B cell (primary cell): ENCODE results near the gene RAD51B. TPM values are rescaled to one million over a fixed set of nuclear protein-coding genes. Genes with fewer than 3 reads are reported as not detected.

Experiments used
- ATAC-seq: fragments of 200-7000 bp; cut with Tn5 transposase; one replicate; pipeline ENCODE4 v1.10.0; 2021; ENCODE audit warnings: low read depth, mild to moderate bottlenecking, moderate number of reproducible peaks, moderate library complexity
- CTCF ChIA-PET: fragments of 350-600 bp; sonication (Branson Sonifier 250); formaldehyde crosslinking; loops from one replicate; lab custom pipeline; 2021; ENCODE audit warnings: antibody characterized with exemption, inconsistent platforms; lab: Charles Lee
- POLR2A ChIA-PET: fragments of 350-600 bp; sonication (Branson Sonifier 250); formaldehyde crosslinking; loops from one replicate; lab custom pipeline; 2021; ENCODE audit warnings: antibody characterized with exemption; lab: Charles Lee
- DNase-seq: peaks from one replicate; pipeline ENCODE4 v3.0.0; 2013
- H2AFZ ChIP-seq: 2 replicates; pipeline ENCODE4 v1.6.1; 2012; ENCODE audit warnings: mild to moderate bottlenecking, low read depth, low read length; ENCODE audit not compliant: insufficient read depth, poor library complexity, severe bottlenecking
- H3K27ac ChIP-seq, 2 donors: 1 replicate in 1 of 2; 2 replicates in 1 of 2; pipeline ENCODE4 v1.5.1; 2012 to 2013; ENCODE audit warnings: low read length in 2 of 2, mild to moderate bottlenecking in 2 of 2, moderate library complexity in 1 of 2
- H3K27me3 ChIP-seq, 4 experiments: fragments of 200-600 bp in 1 of 4; sonication (generic) in 1 of 4; replicated peaks in 1 of 4; 1 replicate in 2 of 4; 2 replicates in 2 of 4; pipeline versions ENCODE4 v1.6.1 to v1.7.0; 2013 to 2016; ENCODE audit warnings: low read length in 3 of 4, mild to moderate bottlenecking in 2 of 4, mixed read lengths in 1 of 4, moderate library complexity in 1 of 4; ENCODE audit not compliant: insufficient read depth in 4 of 4, control insufficient read depth in 3 of 4; ENCODE audit errors: control extremely low read depth in 1 of 4
- H3K36me3 ChIP-seq, 2 experiments: replicated peaks in 1 of 2; 1 replicate in 1 of 2; 2 replicates in 1 of 2; pipeline versions ENCODE4 v1.6.1 to v1.7.1; 2013; ENCODE audit warnings: low read length in 1 of 2; ENCODE audit not compliant: insufficient read depth in 2 of 2, control insufficient read depth in 1 of 2; ENCODE audit errors: control extremely low read depth in 1 of 2, extremely low read depth in 1 of 2
- H3K4me1 ChIP-seq, 2 donors: fragments of 200-600 bp in 1 of 2; sonication (generic) in 1 of 2; 1 replicate in 1 of 2; 2 replicates in 1 of 2; pipeline versions ENCODE4 v1.5.1 to v1.6.1; 2013 to 2017; ENCODE audit warnings: low read length in 2 of 2; ENCODE audit not compliant: control insufficient read depth in 2 of 2, insufficient read depth in 2 of 2
- H3K4me2 ChIP-seq: replicated peaks from 2 replicates; pipeline ENCODE3; 2012; ENCODE audit warnings: mild to moderate bottlenecking, low read depth, low read length; ENCODE audit not compliant: poor library complexity, severe bottlenecking
- H3K4me3 ChIP-seq, 5 experiments: fragments of 200-600 bp in 1 of 5; sonication (generic) in 1 of 5; 1 replicate in 3 of 5; 2 replicates in 2 of 5; pipeline versions ENCODE4 v1.5.1 to v1.7.0; 2011 to 2016; ENCODE audit warnings: low read length in 4 of 5, mild to moderate bottlenecking in 4 of 5, low read depth in 2 of 5, control low read depth in 1 of 5, moderate library complexity in 1 of 5; ENCODE audit not compliant: insufficient read depth in 1 of 5; ENCODE audit errors: control extremely low read depth in 1 of 5, extremely low read depth in 1 of 5
- H3K79me2 ChIP-seq: fragments of 200-600 bp; sonication (generic); one replicate; pipeline ENCODE4 v1.6.0; 2016; ENCODE audit warnings: low read length; ENCODE audit not compliant: control insufficient read depth, insufficient read depth
- H3K9ac ChIP-seq: fragments of 200-600 bp; sonication (generic); 2 replicates; pipeline ENCODE4 v1.6.1; 2017; ENCODE audit warnings: mild to moderate bottlenecking, low read length, moderate library complexity
- H3K9me3 ChIP-seq, 3 donors: one replicate each; pipeline versions ENCODE4 v1.6.1 to v1.7.1; 2013; ENCODE audit warnings: low read length in 2 of 3; ENCODE audit not compliant: control insufficient read depth in 2 of 3, insufficient read depth in 1 of 3; ENCODE audit errors: control extremely low read depth in 1 of 3
- H4K20me1 ChIP-seq: 2 replicates; pipeline ENCODE4 v1.6.0; 2012; ENCODE audit warnings: mild to moderate bottlenecking, low read length; ENCODE audit not compliant: insufficient read depth, control insufficient read depth, poor library complexity, severe bottlenecking
- H3K27ac Mint-ChIP-seq: one replicate; pipeline ENCODE4 v1.8.0; 2021; ENCODE audit warnings: mixed read lengths
- H3K27me3 Mint-ChIP-seq: one replicate; pipeline ENCODE4 v1.8.0; 2021; ENCODE audit warnings: mixed read lengths
- H3K4me1 Mint-ChIP-seq: one replicate; pipeline ENCODE4 v1.8.0; 2021; ENCODE audit warnings: mixed read lengths
- H3K4me3 Mint-ChIP-seq: one replicate; pipeline ENCODE4 v1.8.0; 2021; ENCODE audit warnings: mixed read lengths
- H3K9me3 Mint-ChIP-seq: one replicate; pipeline ENCODE4 v1.8.0; 2022; ENCODE audit warnings: mixed read lengths; ENCODE audit not compliant: insufficient read depth
- EZH2 ChIP-seq: IDR thresholded peaks from 2 replicates; pipeline ENCODE4 v1.6.1; 2012; ENCODE audit warnings: borderline replicate concordance, low read depth, mild to moderate bottlenecking, moderate library complexity, low read length; ENCODE audit not compliant: insufficient read depth, poor library complexity, severe bottlenecking
- WGBS: methylation state at CpG from one replicate; pipeline ENCODE4 v1.1.5; 2013; ENCODE audit warnings: missing lambda C conversion rate; ENCODE audit not compliant: insufficient coverage; 5-methylcytosine and 5-hydroxymethylcytosine counted together
- intact Hi-C: fragments of 100-400 bp; cut with micrococcal nuclease; formaldehyde crosslinking; loops from one replicate; pipeline ENCODE4 v1.10.0; 2022
- polyA plus RNA-seq: library from polyadenylated mRNA; depleted of rRNA; stranded (reverse); fragments of >200 nt; gene quantifications from 2 replicates; pipeline ENCODE4 v1.2.3, GENCODE V29; 2012
- total RNA-seq, 2 donors: library from RNA; stranded (reverse); fragments of 120-200 nt in 1 of 2; gene quantifications; 1 replicate in 1 of 2; 2 replicates in 1 of 2; pipeline versions ENCODE4 v1.2.3 to v1.2.4, GENCODE V29; 2013 to 2022
- TF ChIP-seq, protein P1 (sequence below): fragments of 200-600 bp; IDR thresholded peaks from one replicate; pipeline ENCODE4 v1.8.0; 2022; ENCODE audit warnings: antibody characterized with exemption, mild to moderate bottlenecking

RAD51B gene
- total and polyA plus RNA-seq, 2 donors (not counting 1 experiment from before 2014, with no cell fraction given), result 6.5 to 60.6 TPM

DNA sequence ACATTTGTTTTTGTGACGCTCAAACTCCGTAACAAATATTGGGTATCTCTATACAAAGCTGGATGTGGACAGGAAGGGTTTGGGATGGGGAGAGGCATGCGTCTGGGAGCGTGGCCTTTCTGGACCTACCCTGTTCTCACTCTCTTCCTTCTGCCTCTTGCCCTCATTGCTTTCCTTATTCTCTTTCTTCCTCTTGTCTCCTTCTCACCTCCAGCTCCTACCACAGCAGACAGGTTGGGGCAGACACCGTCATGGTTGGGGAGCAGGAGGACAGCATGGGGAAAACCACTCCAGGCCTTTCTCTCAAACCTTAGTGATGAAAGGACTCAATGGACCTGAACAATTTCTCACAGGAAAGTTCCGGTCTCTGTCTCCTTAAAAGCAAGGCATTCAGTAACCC lies 465.3 kb downstream of the RAD51B start:
- Histone ChIP-seq H4K20me1 (no peaks in the 10 kb centered on the region), H3K79me2 (peaks cover 23% of the 10 kb centered on the region), H3K27ac (peak overlapping the region; percentile 91 to 98), H3K27me3 (no peaks in the 10 kb centered on the region), H2AFZ (peak overlapping the region; percentile 27), H3K4me3 (peak overlapping the region in 1 of 5 experiments; percentile 16), H3K4me1 (peaks cover 80 to 92% of the 10 kb centered on the region in 2 donors), H3K9me3 (no peaks in the 10 kb centered on the region), H3K9ac (no peak overlapping the region), H3K4me2 (peak overlapping the region; percentile 76), H3K36me3 (no peaks in the 10 kb centered on the region)
- Mint-ChIP-seq H3K9me3 (no peaks in the 10 kb centered on the region), H3K27me3 (no peaks in the 10 kb centered on the region), H3K27ac (peak overlapping the region; percentile 98), H3K4me1 (peaks cover 90% of the 10 kb centered on the region), H3K4me3 (peak overlapping the region; percentile 66)
- POLR2A ChIA-PET, result interaction anchor here (0.5 to 4.4 kb wide), 17 partner anchors 9 to 531 kb away, joined by 3 to 66 read pairs (median 5); partner anchors contain the start of gene ZFP36L1
- TF ChIP-seq, protein P1, sequence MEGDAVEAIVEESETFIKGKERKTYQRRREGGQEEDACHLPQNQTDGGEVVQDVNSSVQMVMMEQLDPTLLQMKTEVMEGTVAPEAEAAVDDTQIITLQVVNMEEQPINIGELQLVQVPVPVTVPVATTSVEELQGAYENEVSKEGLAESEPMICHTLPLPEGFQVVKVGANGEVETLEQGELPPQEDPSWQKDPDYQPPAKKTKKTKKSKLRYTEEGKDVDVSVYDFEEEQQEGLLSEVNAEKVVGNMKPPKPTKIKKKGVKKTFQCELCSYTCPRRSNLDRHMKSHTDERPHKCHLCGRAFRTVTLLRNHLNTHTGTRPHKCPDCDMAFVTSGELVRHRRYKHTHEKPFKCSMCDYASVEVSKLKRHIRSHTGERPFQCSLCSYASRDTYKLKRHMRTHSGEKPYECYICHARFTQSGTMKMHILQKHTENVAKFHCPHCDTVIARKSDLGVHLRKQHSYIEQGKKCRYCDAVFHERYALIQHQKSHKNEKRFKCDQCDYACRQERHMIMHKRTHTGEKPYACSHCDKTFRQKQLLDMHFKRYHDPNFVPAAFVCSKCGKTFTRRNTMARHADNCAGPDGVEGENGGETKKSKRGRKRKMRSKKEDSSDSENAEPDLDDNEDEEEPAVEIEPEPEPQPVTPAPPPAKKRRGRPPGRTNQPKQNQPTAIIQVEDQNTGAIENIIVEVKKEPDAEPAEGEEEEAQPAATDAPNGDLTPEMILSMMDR, result no peak
- TF ChIP-seq EZH2, result no peak
- ATAC-seq (no peak), DNase-seq (peak; percentile 61)
- WGBS, result 13% methylated on average over 1 of the region's 6 CpGs
- intact Hi-C loops, result loop anchor here (1.0 to 5.0 kb wide), 4 partner anchors 28 to 222 kb away; no protein-coding TSS in a partner anchor
- CTCF ChIA-PET, result interaction anchor here (0.8 to 9.5 kb wide), 14 partner anchors 8 to 532 kb away, joined by 3 to 110 read pairs (median 9); no protein-coding TSS in a partner anchor

DNA sequence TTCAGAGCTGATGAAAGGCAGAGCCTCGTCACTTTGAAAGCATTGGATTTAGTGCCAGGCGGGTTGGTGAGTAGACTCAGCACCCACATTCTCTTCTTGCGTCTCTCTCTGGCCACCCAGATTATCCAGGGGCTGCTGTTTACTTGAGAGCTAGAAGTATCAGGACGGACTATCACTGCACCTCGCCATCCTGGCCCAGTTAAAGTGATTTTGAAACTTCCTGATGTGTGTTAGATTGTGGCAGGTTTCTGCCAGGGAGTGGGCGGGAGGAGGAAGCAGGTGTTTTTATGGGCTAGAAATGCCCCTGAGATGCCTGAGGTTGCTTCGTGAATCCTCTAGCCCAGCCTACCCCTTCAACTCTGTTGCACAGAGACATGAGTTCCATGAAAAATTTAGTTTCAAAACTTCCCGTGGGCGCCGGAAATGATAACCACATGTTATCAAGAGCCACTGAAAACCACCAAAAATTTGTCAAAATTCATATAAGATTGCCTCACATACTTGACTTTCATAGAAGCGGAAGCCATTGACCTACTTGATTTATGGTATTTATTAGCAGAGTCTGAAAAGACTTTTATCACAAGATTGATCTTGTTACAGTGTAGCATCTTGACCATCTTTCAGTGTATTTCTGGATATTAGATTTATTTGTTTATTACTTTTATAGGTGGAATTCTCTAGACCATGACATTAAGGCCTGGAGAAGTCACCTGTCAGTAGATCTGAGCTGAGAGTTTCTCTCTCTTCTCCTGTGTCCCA lies 466.0 kb downstream of the RAD51B start:
- H3K9ac ChIP-seq, result no peak overlapping the region
- intact Hi-C loops, result loop anchor here (1.0 to 2.0 kb wide), 3 partner anchors 27 to 47 kb away; no protein-coding TSS in a partner anchor
- peak overlapping the region; percentile 76 for H3K4me2 ChIP-seq
- peak overlapping the region; percentile 66 for H3K4me3 Mint-ChIP-seq
- H3K27ac Mint-ChIP-seq, result peak overlapping the region; percentile 98
- DNase-seq (peak; percentile 81), ATAC-seq (peak; percentile 24)
- no peaks in the 10 kb centered on the region for H3K9me3 Mint-ChIP-seq
- H3K27ac ChIP-seq, result peak overlapping the region; percentile 91 to 98
- H2AFZ ChIP-seq, result peak overlapping the region; percentile 27
- H4K20me1 ChIP-seq, result no peaks in the 10 kb centered on the region
- WGBS, result 2% methylated on average over 4 of the region's 11 CpGs
- peaks cover 25% of the 10 kb centered on the region for H3K79me2 ChIP-seq
- TF ChIP-seq EZH2, result no peak
- TF ChIP-seq, protein P1, result no peak
- no peaks in the 10 kb centered on the region for H3K36me3 ChIP-seq
- H3K27me3 Mint-ChIP-seq, result no peaks in the 10 kb centered on the region
- CTCF ChIA-PET, result interaction anchor here (0.8 to 9.5 kb wide), 13 partner anchors 8 to 531 kb away, joined by 3 to 110 read pairs (median 6); partner anchors contain the start of gene ZFP36L1
- H3K4me1 ChIP-seq, result peaks cover 74 to 88% of the 10 kb centered on the region in 2 donors
- H3K9me3 ChIP-seq, result no peaks in the 10 kb centered on the region
- no peaks in the 10 kb centered on the region for H3K27me3 ChIP-seq
- H3K4me1 Mint-ChIP-seq, result peaks cover 86% of the 10 kb centered on the region
- POLR2A ChIA-PET, result interaction anchor here (0.5 to 4.4 kb wide), 14 partner anchors 10 to 530 kb away, joined by 3 to 66 read pairs (median 4); partner anchors contain the start of gene ZFP36L1
- H3K4me3 ChIP-seq, result peak overlapping the region in 2 of 5 experiments; percentile 16 to 19
